Inflammatory macrophage treated with lipopolysaccharide for 4 hours (primary cell): Measurements from ENCODE around the gene MPO.

Source experiments
- DNase-seq: peaks from one replicate; pipeline ENCODE4 v3.0.0-alpha.2; 2020

Gene MPO

GRCh38 chr17:58280480-58281217 is at the start of gene MPO:
MPO (minus strand) TSS chr17:58280935; CDS start chr17:58280758, 177 bp downstream.
- DNase-seq: no peak

- DNase-seq: peak; percentile 67
These were observed 49.2 kb upstream of the MPO start for GRCh38 chr17:58329810-58330537.

- peak; percentile 93 for DNase-seq
These were observed 48.5 kb upstream of the MPO start for GRCh38 chr17:58329035-58329809.

- peak; percentile 66 for DNase-seq
These were observed 47.7 kb upstream of the MPO start, which contains the start of gene TSPOAP1 for GRCh38 chr17:58328195-58329034. TSPOAP1 (minus strand) TSS chr17:58328795; CDS start chr17:58327920, 875 bp downstream.

- no peak for DNase-seq
These were observed 46.8 kb upstream of the MPO start for GRCh38 chr17:58327363-58328194.

- no peak for DNase-seq
These were observed 46.1 kb upstream of the MPO start for GRCh38 chr17:58326609-58327362.

- no peak for DNase-seq
These were observed 45.3 kb upstream of the MPO start for GRCh38 chr17:58325976-58326468.

- no peak for DNase-seq
These were observed 44.6 kb upstream of the MPO start for GRCh38 chr17:58325289-58325726.

- DNase-seq: no peak
These were observed 43.9 kb upstream of the MPO start for GRCh38 chr17:58324409-58325288.

- DNase-seq: no peak
These were observed 43.3 kb upstream of the MPO start for GRCh38 chr17:58324056-58324408.

GRCh38 chr17:58323366-58324055 is 42.8 kb upstream of the MPO start:
- no peak for DNase-seq

- DNase-seq: no peak
These were observed 41.9 kb upstream of the MPO start for GRCh38 chr17:58322581-58323185.

- no peak for DNase-seq
These were observed 41.1 kb upstream of the MPO start for GRCh38 chr17:58321571-58322525.

GRCh38 chr17:58320570-58321323 is 40.0 kb upstream of the MPO start:
- no peak for DNase-seq

- DNase-seq: no peak
These were observed 39.4 kb upstream of the MPO start for GRCh38 chr17:58320163-58320558.
